Measurements from ENCODE around the gene NSFL1C.

Gene NSFL1C

DNA sequence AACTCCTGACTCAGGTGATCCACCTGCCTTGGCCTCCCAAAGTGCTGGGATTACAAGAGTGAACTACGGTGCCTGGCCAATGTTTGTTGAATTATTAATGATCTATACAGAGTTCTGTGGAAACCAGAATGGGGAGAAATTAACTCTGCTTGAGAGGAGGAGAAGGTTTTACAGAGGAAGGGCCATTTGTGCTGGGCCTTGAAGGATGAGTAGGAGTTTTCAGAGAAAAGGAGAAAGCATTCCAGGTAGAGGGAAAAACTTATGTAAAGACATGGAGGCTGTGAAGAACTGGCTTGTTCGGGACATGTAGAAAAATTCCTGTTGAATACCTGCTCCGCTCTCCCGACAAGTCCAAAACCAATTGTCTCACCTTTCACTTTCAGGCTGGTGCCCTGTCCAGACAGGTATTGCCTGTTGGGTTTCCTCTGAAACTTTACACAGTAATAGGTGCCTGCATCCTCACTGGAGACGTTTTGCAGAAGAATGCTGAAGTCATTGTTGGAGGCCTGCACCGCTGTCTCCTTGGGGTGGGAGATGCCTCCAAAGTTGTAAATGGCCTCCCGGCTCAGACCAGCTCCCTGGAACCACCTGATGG lies 11.3 kb upstream of the NSFL1C start:
- DNase-seq (ENCODE audit: low spot score) = no peak
- peak; percentile 55 for ATAC-seq (ENCODE audit: low read depth)
- H3K4me3 ChIP-seq (ENCODE audit: severe bottlenecking) = no peak overlapping the region

DNA sequence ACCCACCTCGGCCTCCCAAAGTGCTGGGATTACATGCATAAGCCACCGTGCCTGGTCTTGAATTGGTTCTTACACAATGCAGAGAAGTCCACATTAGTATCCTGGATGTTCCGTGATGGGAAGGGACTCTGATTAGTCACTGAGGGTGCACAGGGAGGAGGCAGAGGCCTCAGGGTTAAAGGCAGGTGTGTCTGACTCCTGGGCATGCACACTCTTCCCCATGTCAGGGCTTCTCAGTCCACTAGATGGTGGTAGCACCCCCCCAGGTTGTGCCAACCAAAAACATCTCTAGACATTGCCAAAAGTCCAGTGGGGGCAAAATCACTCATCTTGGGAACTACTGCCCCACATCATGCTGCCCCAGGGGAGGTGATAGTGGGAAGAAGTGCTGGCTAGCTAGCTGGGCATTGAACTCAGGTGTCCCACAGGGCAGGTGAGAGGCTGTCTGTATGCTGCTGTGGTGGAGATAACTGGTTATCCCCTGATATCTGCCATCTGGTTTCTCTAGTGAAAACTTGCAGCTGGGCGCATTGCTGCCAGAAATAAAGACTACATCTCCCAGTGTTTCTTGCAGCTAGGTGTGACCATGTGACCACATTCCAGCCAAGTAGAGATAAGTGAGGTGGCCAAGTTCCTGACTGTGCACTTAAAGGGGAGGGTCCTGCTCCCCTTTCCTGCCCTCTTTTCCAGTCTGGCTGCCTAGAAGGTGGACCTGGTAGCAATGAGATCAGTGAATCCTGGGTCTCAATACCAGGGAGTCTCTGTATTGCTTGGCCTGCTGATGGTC lies 8.4 kb upstream of the NSFL1C start:
- DNase-seq (ENCODE audit: low spot score) = no peak
- no peaks in the 10 kb centered on the region for H3K9me3 ChIP-seq (ENCODE audit: severe bottlenecking)
- H3K4me1 ChIP-seq (ENCODE audit: insufficient read depth, poor library complexity, severe bottlenecking) = peaks cover 37% of the 10 kb centered on the region
- no peaks in the 10 kb centered on the region for H3K36me3 ChIP-seq (ENCODE audit: low read depth)
- no peak overlapping the region for H3K4me3 ChIP-seq (ENCODE audit: severe bottlenecking)
- H3K27me3 ChIP-seq (ENCODE audit: insufficient read depth, poor library complexity, severe bottlenecking) = no peaks in the 10 kb centered on the region
- H3K27ac ChIP-seq (ENCODE audit: poor library complexity, severe bottlenecking) = peak overlapping the region; percentile 45
- ATAC-seq (ENCODE audit: low read depth) = peak; percentile 67
- TF ChIP-seq, protein P1, sequence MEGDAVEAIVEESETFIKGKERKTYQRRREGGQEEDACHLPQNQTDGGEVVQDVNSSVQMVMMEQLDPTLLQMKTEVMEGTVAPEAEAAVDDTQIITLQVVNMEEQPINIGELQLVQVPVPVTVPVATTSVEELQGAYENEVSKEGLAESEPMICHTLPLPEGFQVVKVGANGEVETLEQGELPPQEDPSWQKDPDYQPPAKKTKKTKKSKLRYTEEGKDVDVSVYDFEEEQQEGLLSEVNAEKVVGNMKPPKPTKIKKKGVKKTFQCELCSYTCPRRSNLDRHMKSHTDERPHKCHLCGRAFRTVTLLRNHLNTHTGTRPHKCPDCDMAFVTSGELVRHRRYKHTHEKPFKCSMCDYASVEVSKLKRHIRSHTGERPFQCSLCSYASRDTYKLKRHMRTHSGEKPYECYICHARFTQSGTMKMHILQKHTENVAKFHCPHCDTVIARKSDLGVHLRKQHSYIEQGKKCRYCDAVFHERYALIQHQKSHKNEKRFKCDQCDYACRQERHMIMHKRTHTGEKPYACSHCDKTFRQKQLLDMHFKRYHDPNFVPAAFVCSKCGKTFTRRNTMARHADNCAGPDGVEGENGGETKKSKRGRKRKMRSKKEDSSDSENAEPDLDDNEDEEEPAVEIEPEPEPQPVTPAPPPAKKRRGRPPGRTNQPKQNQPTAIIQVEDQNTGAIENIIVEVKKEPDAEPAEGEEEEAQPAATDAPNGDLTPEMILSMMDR (IDR thresholded peaks at IDR 0.05; ENCODE audit: poor library complexity, severe bottlenecking) = peak; percentile 79

More for the DNA sequence above, 11.3 kb upstream of the NSFL1C start:
- Histone ChIP-seq H3K9me3 (ENCODE audit: severe bottlenecking) (no peaks in the 10 kb centered on the region), H3K4me1 (ENCODE audit: insufficient read depth, poor library complexity, severe bottlenecking) (peaks cover 29% of the 10 kb centered on the region), H3K36me3 (ENCODE audit: low read depth) (no peaks in the 10 kb centered on the region), H3K27ac (ENCODE audit: poor library complexity, severe bottlenecking) (peak overlapping the region; percentile 96), H3K27me3 (ENCODE audit: insufficient read depth, poor library complexity, severe bottlenecking) (no peaks in the 10 kb centered on the region)
- TF ChIP-seq, protein P1 (IDR thresholded peaks at IDR 0.05; ENCODE audit: poor library complexity, severe bottlenecking) = no peak

- H3K4me1 ChIP-seq (ENCODE audit: insufficient read depth, poor library complexity, severe bottlenecking) = peaks cover 41% of the 10 kb centered on the region
- TF ChIP-seq, protein P1 (IDR thresholded peaks at IDR 0.05; ENCODE audit: poor library complexity, severe bottlenecking) = no peak
- H3K36me3 ChIP-seq (ENCODE audit: low read depth) = no peaks in the 10 kb centered on the region
- ATAC-seq (ENCODE audit: low read depth) (no peak), DNase-seq (ENCODE audit: low spot score) (no peak)
- H3K27me3 ChIP-seq (ENCODE audit: insufficient read depth, poor library complexity, severe bottlenecking) = no peaks in the 10 kb centered on the region
- no peak overlapping the region for H3K4me3 ChIP-seq (ENCODE audit: severe bottlenecking)
- H3K27ac ChIP-seq (ENCODE audit: poor library complexity, severe bottlenecking) = peak overlapping the region; percentile 45
- no peaks in the 10 kb centered on the region for H3K9me3 ChIP-seq (ENCODE audit: severe bottlenecking)
Observed at GRCh38 chr20:1474325-1474724, 7.7 kb upstream of the NSFL1C start.

GRCh38 chr20:1473246-1474220 lies 6.9 kb upstream of the NSFL1C start:
- TF ChIP-seq, protein P1 (IDR thresholded peaks at IDR 0.05; ENCODE audit: poor library complexity, severe bottlenecking) = no peak
- Histone ChIP-seq H3K36me3 (ENCODE audit: low read depth) (no peaks in the 10 kb centered on the region), H3K4me1 (ENCODE audit: insufficient read depth, poor library complexity, severe bottlenecking) (peaks cover 33% of the 10 kb centered on the region), H3K9me3 (ENCODE audit: severe bottlenecking) (no peaks in the 10 kb centered on the region), H3K27ac (ENCODE audit: poor library complexity, severe bottlenecking) (no peak overlapping the region), H3K4me3 (ENCODE audit: severe bottlenecking) (no peak overlapping the region), H3K27me3 (ENCODE audit: insufficient read depth, poor library complexity, severe bottlenecking) (no peaks in the 10 kb centered on the region)
- ATAC-seq (ENCODE audit: low read depth) (no peak), DNase-seq (ENCODE audit: low spot score) (no peak)
